K562 (cell line): Measurements from ENCODE around the gene RBM25. TPM values are rescaled to one million over a fixed set of nuclear protein-coding genes. Genes with fewer than 3 reads are reported as not detected.
A peak's percentile ranks its signal among the peaks of the same experiment; 100 is the strongest.
"Not testable (repeated sequence)": the region's sequence is repeated elsewhere in the genome, so short reads cannot be mapped to it uniquely, and the experiment has no call there.

Experiments
- ATAC-seq: fragments of 200-7000 bp; cut with Tn5 transposase; 3 replicates; pipeline ENCODE4 v1.9.1; 2020; ENCODE audit warnings: moderate library complexity
- BruUV-seq: library from RNA; stranded (reverse); fragments of 400-500 nt; replicated peaks from 2 replicates; lab custom pipeline; 2021; lab: Mats Ljungman, UMichigan
- CTCF ChIA-PET: fragments of 300-600 bp; formaldehyde crosslinking; extraction: SDS; loops from one replicate; lab custom pipeline; 2021; ENCODE audit warnings: low intra/inter-chr PET ratio; lab: Yijun Ruan, JAX
- POLR2A ChIA-PET: fragments of 300-600, 350-650 bp; sonication (Branson Sonifier 250); formaldehyde crosslinking; extraction: SDS; loops from one replicate; lab custom pipeline; 2021; ENCODE audit warnings: antibody characterized with exemption, inconsistent platforms; lab: Yijun Ruan, JAX
- DNase-seq, 4 experiments: peaks; one replicate each; pipeline versions ENCODE4 v3.0.0 to v3.0.0-alpha.2; 2011 to 2018; ENCODE audit warnings: low spot score in 3 of 4, mixed read lengths in 3 of 4; ENCODE audit errors: extremely low read depth in 1 of 4
- FAIRE-seq: peaks from 2 replicates; lab custom pipeline; 2011; peaks lifted over from hg19 to GRCh38; lab: Jason Lieb, UNC
- H2AFZ ChIP-seq: 2 replicates; pipeline ENCODE4 v1.6.0; 2011; ENCODE audit warnings: low read depth, low read length, control low read depth, inconsistent platforms
- H3K27ac ChIP-seq: fragments of 200-600 bp; 3 replicates; pipeline ENCODE4 v1.8.0; 2011; ENCODE audit warnings: low read depth, mild to moderate bottlenecking, control low read depth, inconsistent platforms, low read length, moderate library complexity, mixed read lengths; ENCODE audit errors: extremely low read depth
- H3K27me3 ChIP-seq, 2 experiments: fragments of 300-600 bp in 1 of 2; 2 replicates in 1 of 2; 3 replicates in 1 of 2; pipeline versions ENCODE4 v1.6.0 to v1.8.0; 2011; ENCODE audit warnings: inconsistent platforms in 2 of 2, low read length in 2 of 2, mild to moderate bottlenecking in 1 of 2, mixed read lengths in 1 of 2, moderate library complexity in 1 of 2; ENCODE audit not compliant: control insufficient read depth in 2 of 2, insufficient read depth in 2 of 2
- H3K36me3 ChIP-seq: fragments of 300-600 bp; 3 replicates; pipeline ENCODE4 v1.8.0; 2011; ENCODE audit warnings: mild to moderate bottlenecking, low read length, inconsistent platforms; ENCODE audit not compliant: control insufficient read depth, insufficient read depth
- H3K4me1 ChIP-seq, 2 experiments: fragments of 200-600 bp in 1 of 2; replicated peaks in 1 of 2; 2 replicates in 1 of 2; 3 replicates in 1 of 2; pipeline versions ENCODE4 v1.5.1 to v1.8.0; 2011; ENCODE audit warnings: inconsistent platforms in 2 of 2, low read length in 2 of 2, mild to moderate bottlenecking in 1 of 2, mixed read lengths in 1 of 2, moderate library complexity in 1 of 2; ENCODE audit not compliant: control insufficient read depth in 2 of 2, insufficient read depth in 2 of 2
- H3K4me2 ChIP-seq: 2 replicates; pipeline ENCODE4 v1.6.1; 2011; ENCODE audit warnings: low read length, control low read depth, inconsistent platforms, mixed read lengths; ENCODE audit not compliant: insufficient read depth
- H3K4me3 ChIP-seq: fragments of 200-600 bp; sonication (generic), shearing (Covaris generic); 2 replicates; pipeline ENCODE4 v1.5.1; 2016; ENCODE audit warnings: control low read depth, inconsistent platforms
- H3K79me2 ChIP-seq: fragments of 200-600 bp; 3 replicates; pipeline ENCODE4 v1.8.0; 2011; ENCODE audit warnings: low read length, inconsistent platforms; ENCODE audit not compliant: control insufficient read depth, insufficient read depth
- H3K9ac ChIP-seq, 2 experiments: 2 replicates each; pipeline versions ENCODE4 v1.6.0 to v1.6.1; 2011; ENCODE audit warnings: low read depth in 2 of 2, low read length in 2 of 2, control low read depth in 1 of 2, inconsistent platforms in 1 of 2, mild to moderate bottlenecking in 1 of 2, mixed read lengths in 1 of 2; ENCODE audit not compliant: insufficient read depth in 1 of 2
- H3K9me1 ChIP-seq: one replicate; pipeline ENCODE4 v1.6.0; 2011; ENCODE audit warnings: inconsistent platforms, mild to moderate bottlenecking, low read length, moderate library complexity; ENCODE audit not compliant: control insufficient read depth, insufficient read depth
- H3K9me3 ChIP-seq: replicated peaks from 2 replicates; pipeline ENCODE4 v1.5.1; 2011; ENCODE audit warnings: low read depth, low read length, inconsistent platforms; ENCODE audit not compliant: control insufficient read depth, insufficient read depth
- H4K20me1 ChIP-seq: replicated peaks from 2 replicates; pipeline ENCODE4 v1.6.1; 2011; ENCODE audit warnings: low read length, inconsistent platforms, mixed read lengths; ENCODE audit not compliant: control insufficient read depth, insufficient read depth
- ASH1L ChIP-seq: fragments of 450-650 bp; IDR thresholded peaks from 2 replicates; pipeline ENCODE4 v1.6.1; 2018; ENCODE audit warnings: borderline replicate concordance, mild to moderate bottlenecking, low read depth; ENCODE audit not compliant: partially characterized antibody
- JUN ChIP-seq, 2 experiments: sonication (generic) in 1 of 2; formaldehyde crosslinking in 1 of 2; IDR thresholded peaks; 2 replicates each; pipeline versions ENCODE4 v1.6.1 to v1.8.0; 2012 to 2022; ENCODE audit warnings: borderline replicate concordance in 2 of 2, mild to moderate bottlenecking in 2 of 2, improper control_type of control experiment in 1 of 2, low read depth in 1 of 2, low read length in 1 of 2, missing genetic modification reagents in 1 of 2
- MAFF ChIP-seq: IDR thresholded peaks from 2 replicates; pipeline ENCODE4 v1.6.1; 2012; ENCODE audit warnings: low read length, improper control_type of control experiment
- NKRF ChIP-seq: fragments of 450-650 bp; IDR thresholded peaks from 2 replicates; pipeline ENCODE4 v1.6.1; 2016; ENCODE audit warnings: borderline replicate concordance
- POLR2B ChIP-seq: fragments of 450-650 bp; IDR thresholded peaks from 2 replicates; pipeline ENCODE4 v1.6.1; 2018; ENCODE audit warnings: low read depth; ENCODE audit not compliant: partially characterized antibody
- TCF3 ChIP-seq: sonication (generic); formaldehyde crosslinking; IDR thresholded peaks from 2 replicates; pipeline ENCODE4 v1.4.0; 2020; ENCODE audit warnings: mild to moderate bottlenecking, missing genetic modification reagents
- ZNF263 ChIP-seq: sonication (generic); formaldehyde crosslinking; IDR thresholded peaks from 2 replicates; pipeline ENCODE4 v1.8.0; 2022; ENCODE audit warnings: mild to moderate bottlenecking, missing genetic modification reagents, borderline replicate concordance
- WGBS: fragments of 100-300 bp; shearing (Covaris generic); methylation state at CpG from one replicate; pipeline ENCODE4 v1.1.6; 2016; ENCODE audit warnings: low coverage, mixed read lengths; ENCODE audit not compliant: insufficient coverage; ENCODE audit errors: missing lambda C conversion rate; 5-methylcytosine and 5-hydroxymethylcytosine counted together
- in situ Hi-C: fragments of 300-500 bp; cut with MboI; formaldehyde crosslinking; loops from 4 replicates; pipeline ENCODE4 v1.15.0; 2018; ENCODE audit warnings: inconsistent platforms, mixed read lengths
- intact Hi-C: fragments of 100-400 bp; cut with micrococcal nuclease; formaldehyde crosslinking; loops from 2 replicates; pipeline ENCODE4 v1.14.2; 2022
- polyA plus RNA-seq, 8 experiments: library from polyadenylated mRNA; depleted of rRNA in 4 of 8; stranded (reverse) in 5 of 8; unstranded in 3 of 8; fragments of >200 nt; fragmentation: Nextera tagmentation in 2 of 8; fragmentation: Illumina TruSeq in 1 of 8; extraction: Ambion mirVana in 2 of 8; extraction: Trizol in 1 of 8; gene quantifications; 2 replicates each; pipeline versions ENCODE4 v1.2.1 to v1.2.3, GENCODE V29; 2011 to 2014; ENCODE audit warnings: inconsistent platforms in 1 of 8, missing spikeins in 1 of 8
- total RNA-seq, 7 experiments: library from RNA; depleted of rRNA in 6 of 7; stranded (reverse); fragments of >200 nt in 6 of 7; fragmentation: Illumina TruSeq in 2 of 7; extraction: Trizol in 2 of 7; gene quantifications; 2 replicates each; pipeline versions ENCODE4 v1.2.1 to v1.2.3, GENCODE V29; 2011 to 2021; ENCODE audit warnings: low replicate concordance in 1 of 7

RBM25 gene
- total and polyA plus RNA-seq, 9 of the 15 experiments (the other 6 are each of a cell fraction or from before 2014, with no cell fraction given) = 28.6 to 80.1 (median 48.1) TPM

- peak; percentile 97 for TF ChIP-seq POLR2B
- no peak for TF ChIP-seq TCF3 (CRISPR knock-in tag)
- TF ChIP-seq ASH1L = no peak
- peak; percentile 92 for TF ChIP-seq NKRF
- TF ChIP-seq ZNF263 = peak; percentile 63
- TF ChIP-seq MAFF = no peak
- TF ChIP-seq JUN (IDR thresholded peaks at IDR 0.05; ENCODE audit: borderline replicate concordance, low read depth, low read length) = peak; percentile 82; the same call in 1 of the 2 replicates
- TF ChIP-seq JUN (CRISPR knock-in tag; IDR thresholded peaks at IDR 0.05; ENCODE audit: borderline replicate concordance) = peak; percentile 79; the same call in 1 of the 2 replicates
Observed at GRCh38 chr14:73058224-73058921, at the start of gene RBM25 (continued).

GRCh38 chr14:73011189-73011588 is 47.1 kb upstream of the RBM25 start:
- POLR2A ChIA-PET = interaction anchor here (0.7 kb wide), 1 partner anchor 47 kb away, joined by 4 read pairs; the partner anchor contains the start of gene RBM25
- H3K4me2 ChIP-seq, BruUV-seq, ATAC-seq, H3K27me3 ChIP-seq, intact Hi-C loops, H3K9me3 ChIP-seq, H3K4me1 ChIP-seq, H3K79me2 ChIP-seq, H3K4me3 ChIP-seq, H3K36me3 ChIP-seq, H3K27ac ChIP-seq, DNase-seq, H4K20me1 ChIP-seq, FAIRE-seq, in situ Hi-C loops, H2AFZ ChIP-seq, CTCF ChIA-PET, H3K9me1 ChIP-seq, H3K9ac ChIP-seq: not testable (repeated sequence)
- WGBS = 63% methylated on average over 5 of the region's 7 CpGs
